A673 (cell line): ENCODE results near the gene ZNF254. TPM values are rescaled to one million over a fixed set of nuclear protein-coding genes. Genes with fewer than 3 reads are reported as not detected.

Experiments used
- BruUV-seq: library from RNA; stranded (reverse); fragments of 400-500 nt; replicated peaks from 2 replicates; lab custom pipeline; 2021; lab: Mats Ljungman, UMichigan
- CTCF ChIA-PET: fragments of 300-600 bp; sonication (Branson Sonifier 250); formaldehyde crosslinking; loops from one replicate; lab custom pipeline; 2022; ENCODE audit warnings: antibody characterized with exemption; lab: Charles Lee
- POLR2A ChIA-PET: fragments of 300-600 bp; sonication (Branson Sonifier 250); formaldehyde crosslinking; loops from one replicate; lab custom pipeline; 2022; ENCODE audit warnings: antibody characterized with exemption; ENCODE audit not compliant: low non-redundant PET; lab: Charles Lee
- DNase-seq: peaks from one replicate; pipeline ENCODE4 v3.0.0-alpha.2; 2015; ENCODE audit warnings: low spot score
- H3K27ac ChIP-seq: fragments of 200-600 bp; sonication (generic); 2 replicates; pipeline ENCODE4 v1.5.1; 2016; ENCODE audit warnings: mixed run types, low read depth, mild to moderate bottlenecking, mixed read lengths, antibody characterized with exemption, low read length; ENCODE audit not compliant: poor library complexity, severe bottlenecking
- H3K27me3 ChIP-seq: fragments of 200-600 bp; sonication (generic); replicated peaks from 2 replicates; pipeline ENCODE4 v1.6.1; 2017; ENCODE audit warnings: mixed run types, low read depth, mild to moderate bottlenecking, mixed read lengths, antibody characterized with exemption, low read length; ENCODE audit not compliant: insufficient read depth, poor library complexity
- H3K36me3 ChIP-seq: fragments of 200-600 bp; sonication (generic); 2 replicates; pipeline ENCODE4 v1.6.1; 2016; ENCODE audit warnings: mixed run types, mild to moderate bottlenecking, mixed read lengths, antibody characterized with exemption, low read length; ENCODE audit not compliant: insufficient read depth, poor library complexity, severe bottlenecking
- H3K4me1 ChIP-seq: fragments of 200-600 bp; sonication (generic); 2 replicates; pipeline ENCODE4 v1.6.1; 2017; ENCODE audit warnings: mixed run types, mild to moderate bottlenecking, mixed read lengths, antibody characterized with exemption, low read length; ENCODE audit not compliant: insufficient read depth, poor library complexity, severe bottlenecking
- H3K4me3 ChIP-seq: fragments of 200-600 bp; sonication (generic); 2 replicates; pipeline ENCODE4 v1.5.1; 2016; ENCODE audit warnings: low read depth, mixed run types, mild to moderate bottlenecking, mixed read lengths, low read length; ENCODE audit not compliant: poor library complexity, severe bottlenecking
- H3K9me3 ChIP-seq: fragments of 200-600 bp; sonication (generic); 2 replicates; pipeline ENCODE4 v1.6.1; 2016; ENCODE audit warnings: mixed run types, low read depth, mild to moderate bottlenecking, mixed read lengths, antibody characterized with exemption, low read length; ENCODE audit not compliant: poor library complexity, severe bottlenecking
- CTCF ChIP-seq: fragments of 300-800, 200-600 bp; sonication (generic); conservative IDR thresholded peaks from 2 replicates; pipeline ENCODE4 v1.5.1; 2017; ENCODE audit warnings: low read depth, mild to moderate bottlenecking, antibody characterized with exemption, low read length, moderate library complexity, mixed read lengths
- EZH2 ChIP-seq: fragments of 200-600 bp; sonication (generic); IDR thresholded peaks from 2 replicates; pipeline ENCODE4 v1.6.1; 2017; ENCODE audit warnings: borderline replicate concordance, low read depth, mild to moderate bottlenecking, mixed read lengths, antibody characterized with exemption, low read length; ENCODE audit not compliant: poor library complexity, severe bottlenecking
- intact Hi-C: fragments of 100-400 bp; cut with micrococcal nuclease; formaldehyde crosslinking; loops from one replicate; pipeline ENCODE4 v1.10.0; 2022; ENCODE audit not compliant: unreplicated experiment
- total RNA-seq: library from RNA; stranded (reverse); gene quantifications from 2 replicates; pipeline ENCODE4 v1.2.3, GENCODE V29; 2021

ZNF254 gene
- total RNA-seq, 1 experiment from 2014 or later: 15.5 TPM

GRCh38 chr19:24051516-24051915 is 35.5 kb upstream of the ZNF254 start:
- Histone ChIP-seq H3K27ac (no peak overlapping the region), H3K4me1 (no peaks in the 10 kb centered on the region), H3K36me3 (peaks cover 73% of the 10 kb centered on the region), H3K27me3 (no peaks in the 10 kb centered on the region), H3K9me3 (no peaks in the 10 kb centered on the region), H3K4me3 (no peak overlapping the region)
- DNase-seq: no peak
- TF ChIP-seq EZH2: no peak
- no peak for TF ChIP-seq CTCF
- ChIA-PET CTCF (no interaction called here), POLR2A (no interaction called here)
- intact Hi-C loops: no loop called here
- no TSS peak for BruUV-seq

GRCh38 chr19:24052811-24053210 is 34.2 kb upstream of the ZNF254 start:
- Histone ChIP-seq H3K27ac (no peak overlapping the region), H3K4me1 (no peaks in the 10 kb centered on the region), H3K9me3 (no peaks in the 10 kb centered on the region), H3K36me3 (peaks cover 71% of the 10 kb centered on the region), H3K4me3 (no peak overlapping the region), H3K27me3 (no peaks in the 10 kb centered on the region)
- ChIA-PET CTCF (no interaction called here), POLR2A (no interaction called here)
- TF ChIP-seq CTCF (no peak), EZH2 (no peak)
- DNase-seq: no peak
- intact Hi-C loops: no loop called here
- no TSS peak for BruUV-seq

- CTCF ChIA-PET: no interaction called here
- H3K36me3 ChIP-seq: peaks cover 65% of the 10 kb centered on the region
Measured at GRCh38 chr19:24053601-24054000, 33.4 kb upstream of the ZNF254 start.

More at GRCh38 chr19:24053601-24054000, 33.4 kb upstream of the ZNF254 start:
- no peaks in the 10 kb centered on the region for H3K9me3 ChIP-seq
- H3K27me3 ChIP-seq: no peaks in the 10 kb centered on the region
- POLR2A ChIA-PET: no interaction called here
- TF ChIP-seq EZH2: no peak
- TF ChIP-seq CTCF: no peak
- BruUV-seq: no TSS peak
- H3K4me3 ChIP-seq: no peak overlapping the region
- intact Hi-C loops: no loop called here
- H3K27ac ChIP-seq: no peak overlapping the region
- H3K4me1 ChIP-seq: no peaks in the 10 kb centered on the region
- no peak for DNase-seq
